Skeletal muscle satellite cell (primary cell): Measurements from ENCODE around the gene SPOCD1.

Experiments
- H3K27me3 ChIP-seq: 2 replicates; pipeline ENCODE4 v1.7.0; 2013; ENCODE audit warnings: low read length; ENCODE audit not compliant: control insufficient read depth, insufficient read depth
- H3K36me3 ChIP-seq: 2 replicates; pipeline ENCODE4 v1.7.0; 2013; ENCODE audit warnings: mild to moderate bottlenecking, control low read depth, low read length; ENCODE audit not compliant: insufficient read depth
- H3K4me1 ChIP-seq: 2 replicates; pipeline ENCODE4 v1.7.0; 2013; ENCODE audit warnings: low read length; ENCODE audit not compliant: control insufficient read depth, insufficient read depth
- H3K4me2 ChIP-seq: 2 replicates; pipeline ENCODE4 v1.7.0; 2013; ENCODE audit warnings: mild to moderate bottlenecking, low read length
- H3K4me3 ChIP-seq: 2 replicates; pipeline ENCODE4 v1.7.0; 2013; ENCODE audit warnings: low read length
- H3K9ac ChIP-seq: 2 replicates; pipeline ENCODE4 v1.7.0; 2013; ENCODE audit warnings: mild to moderate bottlenecking, low read depth, low read length, moderate library complexity
- H3K9me3 ChIP-seq: replicated peaks from 2 replicates; pipeline ENCODE4 v1.7.0; 2013; ENCODE audit warnings: mild to moderate bottlenecking, control low read depth, low read length

Gene SPOCD1

DNA sequence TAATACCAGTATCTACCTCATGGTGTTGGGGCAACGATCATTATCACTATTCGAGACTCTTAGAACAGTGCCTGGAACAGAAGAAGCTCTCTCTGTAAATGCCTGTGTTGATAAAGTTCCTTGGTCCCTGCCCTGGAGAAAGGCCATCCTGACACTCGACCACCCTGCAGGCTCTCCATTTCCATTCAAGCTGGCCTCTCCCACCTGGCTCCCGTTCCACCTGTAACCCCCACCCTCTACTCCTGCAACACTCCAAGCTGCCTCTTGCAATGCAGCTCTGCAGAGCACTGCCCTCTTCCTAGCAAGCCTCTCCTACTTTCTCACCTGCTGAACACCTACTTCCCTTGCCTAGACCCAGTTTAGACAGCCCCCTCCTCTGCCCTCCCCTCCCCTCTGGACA, 6.1 kb downstream of the SPOCD1 start:
- Histone ChIP-seq H3K9ac (no peak overlapping the region), H3K4me3 (no peak overlapping the region), H3K4me2 (no peak overlapping the region), H3K4me1 (no peaks in the 10 kb centered on the region), H3K27me3 (peaks cover 5% of the 10 kb centered on the region), H3K9me3 (no peaks in the 10 kb centered on the region), H3K36me3 (no peaks in the 10 kb centered on the region)

DNA sequence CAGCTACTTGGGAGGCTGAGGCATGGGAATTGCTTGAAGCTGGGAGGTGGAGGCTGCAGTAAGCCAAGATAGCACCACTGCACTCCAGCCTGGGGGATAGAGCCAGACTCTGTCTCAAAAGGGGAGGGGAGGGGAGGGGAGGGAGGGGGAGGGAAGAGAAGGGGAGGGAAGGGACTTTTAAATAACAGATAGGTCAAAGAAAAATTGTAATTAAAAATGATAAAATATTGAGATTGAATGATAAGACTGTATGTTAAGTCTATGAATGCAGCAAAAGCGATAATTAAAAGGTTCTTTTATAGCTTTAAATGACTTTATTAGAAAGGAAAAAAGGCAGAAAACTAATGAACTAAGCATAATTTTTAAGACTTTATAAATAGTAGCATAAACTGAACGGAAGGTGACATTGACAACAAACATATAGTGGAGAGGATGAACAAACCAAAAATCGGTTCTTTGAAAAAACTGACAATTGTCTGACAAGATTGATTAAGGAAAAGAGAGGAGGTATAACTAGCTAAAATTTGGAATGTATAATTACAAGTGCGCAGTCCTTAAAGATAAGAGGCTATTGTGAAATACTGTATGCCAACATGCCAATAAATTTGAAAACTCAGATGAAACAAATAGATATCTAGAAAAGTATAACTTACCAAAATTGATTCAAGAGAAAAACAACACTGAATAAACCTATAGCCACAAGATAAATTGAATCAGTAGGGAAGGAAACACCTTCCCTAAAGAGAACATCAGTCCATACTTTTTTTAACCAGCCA, 8.4 kb downstream of the SPOCD1 start:
- Histone ChIP-seq H3K4me1 (peaks cover 6% of the 10 kb centered on the region), H3K27me3 (peaks cover 5% of the 10 kb centered on the region), H3K36me3 (no peaks in the 10 kb centered on the region), H3K4me2 (no peak overlapping the region), H3K9ac (no peak overlapping the region), H3K9me3 (no peaks in the 10 kb centered on the region), H3K4me3 (no peak overlapping the region)

DNA sequence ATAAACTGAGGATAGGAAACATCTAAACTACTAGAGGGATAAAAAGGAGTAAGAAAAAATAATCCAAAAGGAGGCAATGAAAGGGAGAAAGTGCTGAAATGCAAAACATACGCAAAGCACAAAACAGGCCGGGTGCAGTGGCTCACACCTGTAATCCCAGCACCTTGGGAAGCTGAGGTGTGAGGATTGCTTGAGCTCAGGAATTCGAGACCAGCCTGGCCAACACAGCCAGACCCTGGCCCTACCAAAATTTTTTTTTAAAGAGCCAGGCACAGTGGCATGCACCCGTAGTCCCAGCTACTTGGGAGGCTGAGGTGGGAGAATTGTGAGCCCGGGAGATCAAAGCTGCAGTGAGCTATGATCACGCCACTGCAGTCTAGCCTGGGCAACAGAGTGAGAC, 10.5 kb downstream of the SPOCD1 start:
- Histone ChIP-seq H3K4me1 (peaks cover 9% of the 10 kb centered on the region), H3K9ac (no peak overlapping the region), H3K9me3 (no peaks in the 10 kb centered on the region), H3K36me3 (no peaks in the 10 kb centered on the region), H3K4me3 (no peak overlapping the region), H3K27me3 (peaks cover 5% of the 10 kb centered on the region), H3K4me2 (no peak overlapping the region)

DNA sequence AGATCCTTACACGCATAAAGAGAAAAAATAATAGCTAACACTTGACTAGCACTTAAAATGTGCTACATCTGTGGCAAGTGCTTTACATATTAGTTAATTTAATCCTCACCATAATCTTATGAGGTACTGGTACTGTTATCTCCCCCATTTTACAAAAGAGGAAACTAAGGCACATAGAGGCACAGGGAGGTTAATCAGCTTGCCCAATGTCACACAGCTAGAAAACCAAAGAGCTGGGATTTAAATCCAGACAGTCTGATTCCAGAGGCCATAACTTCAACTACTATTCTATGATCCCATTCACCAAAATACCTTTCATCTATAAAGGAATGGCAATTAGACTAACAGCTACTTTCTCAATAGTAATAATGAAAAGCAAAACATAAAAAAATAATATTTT, 11.7 kb downstream of the SPOCD1 start:
- H3K4me1 ChIP-seq, result peaks cover 18% of the 10 kb centered on the region
- no peak overlapping the region for H3K4me2 ChIP-seq
- no peaks in the 10 kb centered on the region for H3K27me3 ChIP-seq
- no peak overlapping the region for H3K4me3 ChIP-seq
- no peaks in the 10 kb centered on the region for H3K36me3 ChIP-seq
- no peak overlapping the region for H3K9ac ChIP-seq
- no peaks in the 10 kb centered on the region for H3K9me3 ChIP-seq

DNA sequence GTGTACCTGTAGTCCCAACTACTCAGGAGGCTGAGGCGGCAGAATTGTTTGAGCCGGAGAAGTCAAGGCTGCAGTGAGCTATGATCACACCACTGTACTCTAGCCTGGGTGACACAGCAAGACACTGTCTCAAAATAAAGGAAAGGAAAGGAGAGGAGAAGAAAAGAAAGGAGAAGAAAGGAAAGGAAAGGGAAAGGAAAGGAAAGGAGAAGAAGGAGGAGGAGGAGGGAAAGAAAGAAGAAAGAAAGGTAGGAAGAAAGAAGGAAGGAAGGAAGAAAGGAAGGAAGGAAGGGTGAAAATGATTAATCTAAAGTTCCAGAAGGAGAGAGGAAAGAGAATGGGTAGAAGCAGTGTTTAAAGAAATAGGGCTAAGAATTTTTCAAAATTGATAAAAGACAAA, 12.2 kb downstream of the SPOCD1 start:
- no peaks in the 10 kb centered on the region for H3K36me3 ChIP-seq
- no peak overlapping the region for H3K4me2 ChIP-seq
- H3K4me3 ChIP-seq, result no peak overlapping the region
- H3K4me1 ChIP-seq, result peaks cover 22% of the 10 kb centered on the region
- H3K9ac ChIP-seq, result no peak overlapping the region
- H3K9me3 ChIP-seq, result no peaks in the 10 kb centered on the region
- H3K27me3 ChIP-seq, result no peaks in the 10 kb centered on the region

DNA sequence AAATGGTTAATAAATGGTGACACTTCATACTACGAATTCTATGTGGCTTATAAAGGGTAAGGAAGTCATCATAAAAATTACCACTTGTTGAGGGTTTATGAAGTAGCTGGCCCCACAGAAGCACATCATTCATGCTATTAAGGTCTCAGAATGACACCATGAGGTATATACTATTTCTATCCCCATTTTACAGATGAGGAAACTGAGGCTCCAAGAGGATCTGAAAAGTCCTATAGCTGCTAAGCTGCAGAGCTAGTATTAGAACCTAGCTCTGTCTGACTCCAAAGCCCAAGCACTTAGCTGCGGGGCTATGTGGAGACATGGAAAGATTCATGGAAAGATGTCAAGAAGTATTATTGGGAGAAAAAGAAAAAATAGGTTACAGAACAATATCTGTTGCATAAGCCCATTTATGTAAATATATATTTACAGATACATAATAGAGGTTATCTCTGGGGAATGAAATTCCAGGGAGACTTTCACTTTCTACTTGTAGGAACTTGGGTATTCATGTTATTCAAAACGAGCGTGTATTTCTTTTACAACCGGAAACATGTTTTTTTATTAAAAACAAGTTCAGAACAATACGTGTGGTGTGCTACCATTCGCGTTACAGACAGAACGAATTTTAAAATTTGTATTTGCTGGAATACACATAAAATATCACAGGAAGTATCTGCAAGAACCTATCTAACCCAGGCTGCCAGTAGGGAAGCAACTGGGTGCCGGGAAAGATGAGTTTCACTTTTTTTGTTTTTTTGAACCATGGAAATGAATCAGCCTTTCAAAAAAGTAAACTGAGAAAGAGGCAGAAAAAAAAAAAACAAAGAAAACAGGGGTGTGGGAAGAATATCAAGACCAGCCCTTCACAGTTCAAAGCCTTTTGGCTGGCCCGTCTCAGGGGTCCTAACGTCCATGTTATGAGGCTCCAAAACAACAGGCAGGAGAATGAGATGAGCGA, 13.4 kb downstream of the SPOCD1 start:
- H3K9ac ChIP-seq, result peak overlapping the region; percentile 35
- peaks cover 22% of the 10 kb centered on the region for H3K4me1 ChIP-seq
- H3K4me2 ChIP-seq, result peak overlapping the region; percentile 77
- no peaks in the 10 kb centered on the region for H3K36me3 ChIP-seq
- H3K9me3 ChIP-seq, result no peaks in the 10 kb centered on the region
- peak overlapping the region; percentile 42 for H3K4me3 ChIP-seq
- no peaks in the 10 kb centered on the region for H3K27me3 ChIP-seq

DNA sequence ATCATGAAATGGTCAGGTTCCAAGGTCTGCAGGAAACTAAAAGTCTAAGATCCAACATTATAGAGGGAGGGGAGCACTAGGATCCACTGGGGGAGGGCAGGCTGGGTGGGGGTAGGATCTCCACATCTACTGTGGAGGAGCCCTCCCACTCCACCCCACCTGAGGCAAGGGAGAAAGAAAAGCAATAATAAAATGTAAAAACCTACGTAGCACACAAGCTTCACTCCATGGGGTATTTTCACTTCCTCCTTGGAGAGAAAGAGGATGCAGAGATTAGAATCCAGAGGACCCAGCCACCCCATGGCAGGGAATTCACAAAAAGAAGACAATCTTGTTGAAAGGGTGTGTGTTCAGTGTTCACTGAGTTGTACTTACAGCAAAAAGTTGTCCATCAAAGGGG, 14.4 kb downstream of the SPOCD1 start:
- no peaks in the 10 kb centered on the region for H3K9me3 ChIP-seq
- peaks cover 5% of the 10 kb centered on the region for H3K36me3 ChIP-seq
- H3K4me1 ChIP-seq, result peaks cover 30% of the 10 kb centered on the region
- no peak overlapping the region for H3K4me2 ChIP-seq
- no peaks in the 10 kb centered on the region for H3K27me3 ChIP-seq
- H3K4me3 ChIP-seq, result no peak overlapping the region
- H3K9ac ChIP-seq, result no peak overlapping the region

DNA sequence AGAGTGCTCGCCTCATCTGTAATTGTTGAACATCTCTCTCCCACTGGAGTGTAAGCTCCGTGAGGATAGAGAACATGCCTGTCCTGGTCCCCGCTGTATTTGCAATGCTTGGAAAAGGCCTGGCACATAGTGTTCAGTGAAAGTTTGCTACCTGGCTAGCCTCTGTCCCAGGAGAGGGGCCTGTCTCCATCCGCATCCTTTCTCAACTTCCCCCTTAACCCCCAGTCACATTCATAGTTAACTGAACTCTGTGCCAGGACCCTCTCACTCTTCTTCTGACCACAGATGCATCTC, 15.2 kb downstream of the SPOCD1 start:
- Histone ChIP-seq H3K9ac (no peak overlapping the region), H3K9me3 (no peaks in the 10 kb centered on the region), H3K4me3 (no peak overlapping the region), H3K4me2 (no peak overlapping the region), H3K27me3 (no peaks in the 10 kb centered on the region), H3K4me1 (peaks cover 38% of the 10 kb centered on the region), H3K36me3 (peaks cover 13% of the 10 kb centered on the region)

DNA sequence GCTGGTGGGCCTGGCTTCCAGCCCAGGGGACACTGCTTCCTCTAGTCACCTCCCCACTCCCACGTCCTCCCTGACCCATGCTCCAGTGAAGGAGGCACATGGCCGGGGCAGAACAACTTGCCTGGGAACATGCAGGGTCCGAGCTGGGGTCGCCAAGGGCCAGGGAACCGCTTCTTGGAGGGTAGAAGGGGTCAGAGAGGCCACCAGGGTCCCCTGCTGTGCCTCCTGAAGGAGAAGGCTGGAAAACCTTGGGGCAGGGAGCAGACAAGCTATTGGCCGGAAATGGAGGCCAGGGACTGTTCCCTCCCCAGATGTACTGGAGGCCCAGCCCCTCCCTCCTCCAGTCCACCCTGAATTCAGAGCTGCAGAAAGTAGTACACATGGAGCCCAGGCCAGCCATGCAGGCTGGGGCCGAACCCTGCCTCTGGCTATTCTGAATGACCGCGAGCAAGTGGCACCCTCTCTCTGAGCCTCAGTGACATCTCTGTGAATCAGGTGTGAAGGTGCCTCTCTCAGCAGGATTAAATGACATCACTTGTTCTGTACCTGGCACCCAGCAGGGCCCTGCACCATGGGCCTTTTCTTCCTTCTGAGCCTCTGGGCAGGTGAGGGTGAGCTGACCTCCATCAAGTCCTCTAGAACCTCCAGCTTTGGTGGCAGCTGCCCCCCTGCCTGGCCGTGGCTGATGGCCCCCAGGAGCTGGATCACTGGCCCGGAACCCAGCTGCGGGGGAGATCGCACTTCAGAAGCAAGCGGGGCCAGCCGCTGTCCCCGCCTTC, 15.7 kb downstream of the SPOCD1 start:
- H3K36me3 ChIP-seq, result peaks cover 17% of the 10 kb centered on the region
- H3K9ac ChIP-seq, result no peak overlapping the region
- no peak overlapping the region for H3K4me3 ChIP-seq
- no peak overlapping the region for H3K4me2 ChIP-seq
- no peaks in the 10 kb centered on the region for H3K9me3 ChIP-seq
- H3K27me3 ChIP-seq, result no peaks in the 10 kb centered on the region
- H3K4me1 ChIP-seq, result peaks cover 41% of the 10 kb centered on the region

DNA sequence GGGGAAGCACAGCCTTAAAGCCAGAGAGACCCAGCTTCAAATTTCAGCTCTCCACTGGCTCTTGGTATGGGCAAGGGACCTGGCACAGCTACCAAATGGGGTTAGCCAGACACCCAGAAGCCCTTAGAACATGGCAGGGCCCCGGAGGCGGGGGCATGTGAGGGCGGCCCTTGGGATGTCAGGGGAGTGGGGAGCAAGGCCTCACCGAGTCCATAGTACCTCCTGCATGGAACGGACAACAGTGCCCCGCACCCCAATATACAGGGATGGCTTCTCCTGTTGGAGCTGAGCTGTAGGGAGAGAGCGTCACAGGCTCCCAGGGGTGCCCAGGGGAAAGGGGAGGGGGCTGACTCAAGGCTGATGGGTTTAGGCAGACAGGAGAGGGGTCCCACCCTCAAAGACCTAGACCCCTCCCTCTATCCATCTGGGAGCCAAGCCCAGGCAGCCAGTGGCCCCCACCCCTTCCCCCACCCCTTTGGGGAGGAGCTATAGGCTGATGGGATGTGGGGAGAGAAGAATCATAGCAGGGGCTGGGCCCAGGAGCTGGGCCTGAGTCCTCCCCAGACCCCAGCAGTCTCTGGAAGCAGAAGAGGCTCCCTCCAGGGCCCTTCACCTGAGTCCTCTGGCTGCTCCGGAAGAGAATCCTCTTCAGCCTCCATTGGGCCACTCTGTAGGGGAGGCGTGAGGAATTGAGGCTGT, 16.5 kb downstream of the SPOCD1 start:
- H3K9ac ChIP-seq, result peak overlapping the region; percentile 83

More for the DNA sequence above, 16.5 kb downstream of the SPOCD1 start:
- peaks cover 41% of the 10 kb centered on the region for H3K4me1 ChIP-seq
- H3K36me3 ChIP-seq, result peaks cover 22% of the 10 kb centered on the region
- H3K4me2 ChIP-seq, result peak overlapping the region; percentile 88
- peak overlapping the region; percentile 81 for H3K4me3 ChIP-seq
- no peaks in the 10 kb centered on the region for H3K27me3 ChIP-seq
- no peaks in the 10 kb centered on the region for H3K9me3 ChIP-seq
